ENCODE data around the gene IL4I1.

IL4I1 gene

DNA sequence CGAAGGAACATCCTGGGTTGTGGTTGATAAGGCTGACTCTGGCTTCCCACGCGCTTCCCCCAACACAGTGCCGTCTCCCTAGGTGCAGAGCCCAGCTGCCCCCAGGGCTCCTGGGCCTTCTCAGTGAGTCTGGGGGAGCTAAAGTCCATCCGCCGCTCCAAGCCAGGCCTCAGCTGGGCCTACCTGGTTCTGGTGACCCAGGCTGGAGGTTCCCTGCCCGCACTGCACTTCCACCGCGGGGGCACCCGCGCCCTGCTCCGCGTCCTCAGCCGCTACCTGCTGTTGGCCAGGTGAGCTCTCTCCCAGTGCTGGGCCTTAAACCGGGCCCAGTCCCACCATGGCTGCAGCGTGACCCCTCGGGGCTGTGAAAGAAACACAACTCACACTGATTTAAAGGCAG, 15.5 kb downstream of the IL4I1 start:
- Histone ChIP-seq H3K9me3 (replicated peaks in 1 of 11) (peaks cover 4 to 10% (median 8%) of the 10 kb centered on the region in 11 experiments; a peak in 19 of 22 replicates), H3K27me3 (no peaks in the 10 kb centered on the region), H3K9ac (peak overlapping the region in 3 of 11 experiments; percentile 16 to 30 (median 18); a peak in 1 of 22 replicates), H4K20me1 (peaks cover 0 to 20% (median 0%) of the 10 kb centered on the region in 11 experiments; a peak in 5 of 22 replicates), H3K4me3 (no peak overlapping the region), H3K4me2 (peak overlapping the region in 1 of 11 experiments; percentile 6; a peak in 1 of 22 replicates), H3K4me1 (peaks cover 37 to 65% (median 52%) of the 10 kb centered on the region in 10 experiments), H3K36me3 (peaks cover 37 to 71% (median 57%) of the 10 kb centered on the region in 11 experiments), H3K27ac (no peak overlapping the region)
- no peak for TF ChIP-seq Cebpa-rat (IDR thresholded peaks at IDR 0.05)

DNA sequence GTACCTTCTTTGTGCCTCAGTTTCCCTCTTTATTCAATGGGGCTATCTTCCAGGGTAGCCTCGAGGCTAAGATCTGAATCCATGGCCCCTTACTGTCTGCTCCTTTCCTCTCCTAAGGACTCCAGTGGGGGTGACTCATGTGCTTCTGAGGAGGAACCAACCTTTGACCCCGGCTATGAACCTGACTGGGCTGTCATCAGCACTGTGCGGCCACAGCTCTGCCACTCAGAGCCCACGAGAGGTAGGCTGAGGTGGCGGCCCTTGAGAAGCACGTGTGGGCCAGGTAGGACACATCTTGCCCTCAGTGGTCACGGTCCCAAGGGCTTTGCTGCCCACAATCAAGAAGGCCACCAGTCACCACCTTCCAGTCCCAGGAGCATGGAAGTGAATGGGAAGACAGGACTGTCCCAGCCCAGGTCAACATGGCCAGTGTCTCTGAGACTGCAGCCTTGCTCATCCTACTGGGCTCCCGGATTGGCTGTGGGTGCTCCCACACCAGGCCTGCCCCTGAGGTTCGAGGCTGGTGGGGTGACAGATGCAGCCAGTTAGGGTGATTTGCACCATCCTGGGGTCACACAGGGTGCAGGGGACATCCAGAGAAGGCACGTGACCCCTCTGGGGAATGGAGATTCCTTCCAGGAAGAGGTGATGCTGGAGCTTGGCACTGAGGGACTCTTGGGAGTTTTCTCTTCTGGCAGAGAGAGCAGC, 16.4 kb downstream of the IL4I1 start:
- Histone ChIP-seq H3K27ac (peak overlapping the region in 1 of 11 experiments; percentile 15; a peak in 1 of 22 replicates), H4K20me1 (peaks cover 0 to 20% (median 0%) of the 10 kb centered on the region in 11 experiments; a peak in 5 of 22 replicates), H3K36me3 (peaks cover 34 to 63% (median 53%) of the 10 kb centered on the region in 11 experiments), H3K4me2 (no peak overlapping the region), H3K27me3 (no peaks in the 10 kb centered on the region), H3K4me1 (peaks cover 43 to 68% (median 54%) of the 10 kb centered on the region in 10 experiments), H3K4me3 (no peak overlapping the region), H3K9ac (0 out of 22 replicates have a peak overlapping the region, but pooled peaks of 3 of the 11 experiments have one; percentile 14 to 18 (median 16)), H3K9me3 (replicated peaks in 1 of 11) (peaks cover 4 to 10% (median 8%) of the 10 kb centered on the region in 11 experiments; a peak in 19 of 22 replicates)
- no peak for TF ChIP-seq Cebpa-rat (IDR thresholded peaks at IDR 0.05)

DNA sequence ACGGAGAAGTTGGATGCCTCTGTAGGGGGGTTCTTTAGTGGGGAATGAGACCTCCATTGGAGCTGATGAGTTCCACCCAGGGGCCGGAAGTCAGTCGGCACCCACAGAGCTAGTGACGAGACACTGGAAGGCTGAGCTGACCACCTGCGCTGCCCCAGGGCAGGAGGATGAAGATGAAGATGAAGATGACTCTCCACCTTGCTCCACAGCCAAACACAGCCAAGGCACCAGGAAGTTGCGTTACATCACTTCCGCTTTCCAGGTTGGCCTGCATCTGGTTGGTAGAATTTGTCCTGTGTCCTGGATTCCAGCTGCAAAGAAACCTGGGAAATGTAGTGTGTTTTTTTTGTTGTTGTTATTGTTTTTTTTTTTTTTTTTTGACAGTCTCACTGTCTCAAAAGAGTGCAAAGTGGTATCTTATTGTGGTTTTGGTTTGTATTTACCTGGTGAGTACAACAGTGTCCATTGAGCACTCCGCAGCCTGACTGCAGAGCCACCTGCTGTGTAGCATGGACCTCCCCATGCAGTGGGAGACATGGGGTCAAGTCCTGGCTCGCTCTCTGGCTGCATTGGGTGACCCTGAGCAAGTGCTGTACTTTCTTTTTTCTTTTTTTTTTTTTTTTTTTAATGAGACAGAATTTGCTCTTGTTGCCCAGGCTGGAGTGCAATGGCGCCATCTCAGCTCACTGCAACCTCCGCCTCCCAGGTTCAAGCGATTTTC, 17.3 kb downstream of the IL4I1 start:
- H3K4me1 ChIP-seq: peaks cover 44 to 72% (median 55%) of the 10 kb centered on the region in 10 experiments
- H3K9ac ChIP-seq: 0 out of 22 replicates have a peak overlapping the region, but pooled peaks of 1 of the 11 experiments have one; percentile 96
- no peak overlapping the region for H3K4me3 ChIP-seq
- H3K27ac ChIP-seq: 0 out of 22 replicates have a peak overlapping the region, but pooled peaks of 1 of the 11 experiments have one; percentile 20
- H3K9me3 ChIP-seq (replicated peaks in 1 of 11): peaks cover 4 to 10% (median 8%) of the 10 kb centered on the region in 11 experiments; a peak in 19 of 22 replicates
- H3K27me3 ChIP-seq: no peaks in the 10 kb centered on the region
- peaks cover 0 to 18% (median 0%) of the 10 kb centered on the region in 11 experiments; a peak in 5 of 22 replicates for H4K20me1 ChIP-seq
- H3K36me3 ChIP-seq: peaks cover 34 to 59% (median 50%) of the 10 kb centered on the region in 11 experiments
- TF ChIP-seq Cebpa-rat (IDR thresholded peaks at IDR 0.05): no peak
- peak overlapping the region; percentile 80 to 98 (median 90); a peak in 20 of 22 replicates for H3K4me2 ChIP-seq

DNA sequence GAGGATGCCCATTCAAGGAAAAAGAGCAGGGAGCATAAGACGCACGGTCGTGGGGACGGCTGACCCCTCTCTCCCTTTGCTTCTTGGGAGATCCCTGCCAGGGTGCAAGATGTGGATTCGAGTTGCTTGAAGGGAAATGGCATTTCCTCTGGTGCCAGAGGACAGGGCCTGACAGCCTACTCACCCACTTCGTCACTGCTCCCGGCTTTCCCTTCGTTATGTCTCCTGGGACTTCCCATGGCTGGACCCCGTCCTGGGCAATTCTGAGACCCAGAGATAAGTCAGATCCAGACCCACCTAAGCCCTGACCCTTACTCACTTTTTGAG, 18.0 kb downstream of the IL4I1 start:
- no peak for TF ChIP-seq Cebpa-rat (IDR thresholded peaks at IDR 0.05)
- Histone ChIP-seq H3K27ac (peak overlapping the region in 4 of 11 experiments; percentile 97 to 99 (median 98); a peak in 5 of 22 replicates), H3K9ac (peak overlapping the region in 7 of 11 experiments; percentile 93 to 98 (median 97); a peak in 8 of 22 replicates), H3K27me3 (no peaks in the 10 kb centered on the region), H3K4me1 (peaks cover 37 to 72% (median 51%) of the 10 kb centered on the region in 10 experiments), H3K9me3 (replicated peaks in 1 of 11) (peaks cover 4 to 10% (median 8%) of the 10 kb centered on the region in 11 experiments; a peak in 19 of 22 replicates), H3K4me3 (peak overlapping the region; percentile 80 to 99 (median 90); a peak in 16 of 20 replicates), H3K4me2 (peak overlapping the region; percentile 80 to 98 (median 90)), H3K36me3 (peaks cover 34 to 59% (median 46%) of the 10 kb centered on the region in 11 experiments), H4K20me1 (peaks cover 0 to 11% (median 0%) of the 10 kb centered on the region in 11 experiments; a peak in 5 of 22 replicates)

DNA sequence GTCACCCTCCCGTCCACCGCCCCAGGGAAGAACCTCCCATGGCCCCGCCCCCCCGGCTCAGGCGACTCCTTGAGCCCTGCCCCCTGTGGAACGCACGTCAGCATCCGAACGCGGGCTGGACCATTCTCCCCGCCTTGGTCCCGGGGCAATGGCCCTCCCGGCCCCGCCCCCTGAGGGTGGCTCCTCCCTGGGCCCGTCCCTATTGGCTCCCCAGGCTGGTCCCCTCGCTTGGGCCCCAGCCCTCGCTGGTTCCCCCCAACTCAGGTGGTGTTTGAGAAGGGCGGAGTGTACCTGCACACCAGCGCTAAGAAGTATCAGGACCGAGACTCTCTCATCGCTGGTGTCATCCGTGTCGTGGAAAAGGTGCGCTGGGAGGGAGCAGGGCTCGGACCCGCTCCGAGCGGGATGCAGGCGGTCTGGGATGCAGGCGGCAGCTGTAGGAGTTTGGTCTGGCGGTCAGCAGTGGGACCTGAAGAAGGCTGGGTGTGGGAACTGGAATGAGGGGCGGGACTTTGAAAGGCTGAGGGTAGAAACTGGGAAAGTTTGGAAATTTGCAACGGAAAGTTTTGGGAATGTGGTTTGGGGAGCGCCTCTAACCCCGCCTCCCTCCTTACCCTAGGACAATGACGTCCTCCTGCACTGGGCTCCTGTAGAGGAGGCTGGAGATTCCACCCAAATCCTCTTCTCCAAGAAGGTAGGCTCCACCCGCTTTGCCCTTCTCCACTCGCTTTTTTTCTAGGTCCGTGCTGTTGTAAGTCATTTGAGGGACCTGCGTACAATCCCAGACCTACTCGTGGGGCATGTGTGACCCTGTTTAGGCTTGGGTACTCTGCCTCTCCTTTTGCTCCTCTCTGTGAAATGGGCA, 18.6 kb downstream of the IL4I1 start:
- H3K27me3 ChIP-seq: no peaks in the 10 kb centered on the region
- H3K4me1 ChIP-seq: peaks cover 31 to 74% (median 46%) of the 10 kb centered on the region in 10 experiments
- peak overlapping the region; percentile 80 to 98 (median 90) for H3K4me2 ChIP-seq
- no peak for TF ChIP-seq Cebpa-rat (IDR thresholded peaks at IDR 0.05)
- H3K27ac ChIP-seq: peak overlapping the region; percentile 92 to 99 (median 98)
- peaks cover 4 to 8% (median 6%) of the 10 kb centered on the region in 11 experiments; a peak in 19 of 22 replicates for H3K9me3 ChIP-seq (replicated peaks in 1 of 11)
- H3K4me3 ChIP-seq: peak overlapping the region; percentile 80 to 99 (median 90)
- peaks cover 0 to 8% (median 0%) of the 10 kb centered on the region in 11 experiments; a peak in 5 of 22 replicates for H4K20me1 ChIP-seq
- peaks cover 30 to 56% (median 40%) of the 10 kb centered on the region in 11 experiments for H3K36me3 ChIP-seq
- H3K9ac ChIP-seq: peak overlapping the region; percentile 93 to 98 (median 97)

DNA sequence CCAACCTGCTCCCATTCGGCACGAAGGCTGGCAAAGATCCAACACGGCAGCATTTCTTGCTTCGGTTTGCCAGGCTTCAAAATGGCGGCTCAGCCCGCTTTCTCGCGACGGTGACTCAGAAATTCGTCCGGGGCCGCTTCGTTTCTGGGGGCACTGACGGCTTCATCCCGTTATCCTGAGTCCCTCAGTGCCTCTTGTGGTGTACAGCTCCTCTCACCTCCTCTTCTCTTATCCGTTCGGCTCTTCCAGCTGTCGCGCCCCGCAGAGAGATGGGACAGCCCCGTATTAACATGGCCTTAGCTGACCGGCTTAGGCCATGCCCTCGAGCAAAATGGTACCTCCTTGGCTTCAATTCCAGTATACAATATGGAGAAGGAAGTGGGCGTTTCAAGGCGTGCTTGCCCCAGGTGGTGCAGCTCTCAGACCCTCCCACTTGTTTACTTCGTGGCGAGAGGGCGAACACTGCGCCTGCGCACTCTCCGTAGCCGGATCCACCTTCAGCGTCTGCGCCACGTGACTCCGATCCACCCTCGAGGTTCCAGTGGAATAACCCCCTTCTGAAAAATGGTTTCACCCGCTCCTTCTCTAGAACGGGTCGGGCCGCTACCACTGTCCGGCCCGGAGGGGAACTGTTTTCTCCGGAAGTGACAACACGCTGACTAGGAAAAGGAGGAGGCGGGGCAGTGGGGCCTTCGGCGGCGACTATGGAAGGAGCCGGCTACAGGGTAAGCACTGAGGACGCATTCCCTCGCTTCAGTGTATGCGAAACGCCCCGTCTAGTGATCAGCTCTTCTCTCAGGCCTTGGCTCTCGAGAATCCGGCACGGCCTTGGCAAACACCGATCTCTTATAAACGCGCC, 19.4 kb downstream of the IL4I1 start, which contains the start of the genes AKT1S1 and TBC1D17:
Gene AKT1S1 (minus strand): TSS at position 336 of the 859 bp plus-strand sequence. CDS start 4,060 bp downstream, outside the sequence.
Gene TBC1D17 (plus strand): TSS at position 683 of the 859 bp plus-strand sequence. CDS start 22 bp downstream, at position 705.
- peaks cover 0 to 5% (median 0%) of the 10 kb centered on the region in 11 experiments; a peak in 2 of 22 replicates for H4K20me1 ChIP-seq
- peaks cover 28 to 76% (median 46%) of the 10 kb centered on the region in 10 experiments for H3K4me1 ChIP-seq
- H3K4me2 ChIP-seq: peak within 1 kb of the TSS; percentile 83 to 99 (median 97)
- peak within 1 kb of the TSS; percentile 80 to 99 (median 90) for H3K4me3 ChIP-seq
- H3K27ac ChIP-seq: peak within 1 kb of the TSS; percentile 92 to 99 (median 98)
- no peaks in the 10 kb centered on the region; a peak in 1 of 22 replicates for H3K9me3 ChIP-seq (replicated peaks in 1 of 11)
- peak within 1 kb of the TSS; percentile 93 to 98 (median 97) for H3K9ac ChIP-seq
- H3K36me3 ChIP-seq: peaks cover 21 to 56% (median 31%) of the 10 kb centered on the region in 11 experiments
- H3K27me3 ChIP-seq: no peaks in the 10 kb centered on the region
- no peak for TF ChIP-seq Cebpa-rat (IDR thresholded peaks at IDR 0.05)

Data from BLaER1 treated with 17β-estradiol and CSF1 and Interleukin-3, amounts not matched to agents 10 nM and 100 nM (cell line).